Glomerular visceral epithelial cell (primary cell): ENCODE data around the gene VAMP7.
A peak's percentile ranks its signal among the peaks of the same experiment; 100 is the strongest.
"Not testable (repeated sequence)": the region's sequence is repeated elsewhere in the genome, so short reads cannot be mapped to it uniquely, and the experiment has no call there.

Experiments used
- DNase-seq: peaks from one replicate; pipeline ENCODE4 v3.0.0-alpha.2; 2016; ENCODE audit errors: extremely low spot score

Gene VAMP7

GRCh38 chrX:155881158-155881993, at the start of gene VAMP7:
VAMP7 (plus strand) TSS chrX:155881345; CDS start chrX:155889467, 8,122 bp downstream.
- peak; percentile 83 for DNase-seq

DNA sequence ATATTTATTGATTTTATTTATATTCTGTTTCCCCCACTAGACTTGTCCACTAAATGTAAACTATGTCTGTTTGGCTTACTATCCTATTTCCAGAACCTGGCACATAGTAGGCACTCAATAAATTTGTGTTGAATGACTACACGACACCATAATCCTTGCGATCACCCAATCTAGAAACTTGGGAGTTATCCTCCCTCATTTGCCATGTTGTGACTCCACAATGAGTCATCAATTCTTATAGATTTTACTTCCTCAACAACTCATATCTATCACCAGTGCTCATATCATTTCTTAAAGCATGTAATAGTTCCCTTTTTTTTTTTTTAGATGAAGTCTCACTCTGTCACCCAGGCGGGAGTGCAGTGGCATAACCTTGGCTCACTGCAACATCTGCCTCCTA, 39.9 kb upstream of the VAMP7 start:
- DNase-seq = no peak

GRCh38 chrX:155851786-155852185, 29.4 kb upstream of the VAMP7 start:
- not testable (repeated sequence) for DNase-seq

DNA sequence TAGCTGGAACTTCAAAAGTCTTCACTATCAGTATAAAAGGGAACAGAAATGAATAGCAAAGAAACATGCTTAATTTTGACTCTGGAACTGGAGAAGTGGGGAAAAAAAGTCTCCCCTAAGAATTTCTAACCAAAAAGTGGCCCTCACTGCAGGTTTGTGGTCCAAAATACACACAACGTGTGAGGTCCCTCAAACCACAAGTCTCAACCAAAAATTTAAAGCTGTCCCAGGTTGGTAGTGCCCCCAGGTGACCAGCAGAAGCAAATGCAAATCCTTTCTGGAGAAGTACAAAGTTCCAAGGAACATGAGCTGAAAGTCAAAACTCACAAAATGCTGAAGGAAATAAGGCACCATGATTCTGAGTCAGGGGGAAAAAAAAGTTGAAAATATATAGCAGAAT, 23.6 kb upstream of the VAMP7 start:
- peak; percentile 17 for DNase-seq

- no peak for DNase-seq
Observed at GRCh38 chrX:155864655-155865054, 16.5 kb upstream of the VAMP7 start.

- DNase-seq = no peak
Observed at GRCh38 chrX:155865193-155865592, 16.0 kb upstream of the VAMP7 start.

GRCh38 chrX:155867821-155868220, 13.3 kb upstream of the VAMP7 start:
- no peak for DNase-seq

DNA sequence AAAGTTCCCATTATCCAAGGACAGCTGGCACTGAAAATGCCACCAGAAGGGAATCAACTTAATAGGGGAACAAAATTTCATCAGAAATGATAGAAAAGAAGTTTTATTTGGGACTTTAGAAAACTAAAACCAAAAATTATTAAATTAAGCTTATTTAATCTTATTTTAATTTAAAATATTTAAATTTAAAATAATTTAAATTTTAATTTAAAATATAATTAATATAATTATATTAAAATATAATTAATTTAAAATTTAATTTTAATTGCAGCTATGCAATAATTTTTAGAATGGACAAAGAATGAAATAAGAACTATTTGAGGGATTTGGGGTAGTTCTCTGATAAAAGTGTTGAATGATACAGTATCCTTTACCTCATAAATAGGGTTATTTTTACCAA, 10.2 kb upstream of the VAMP7 start:
- no peak for DNase-seq

- DNase-seq = no peak
Observed at GRCh38 chrX:155871934-155872333, 9.2 kb upstream of the VAMP7 start.

GRCh38 chrX:155873188-155873587, 8.0 kb upstream of the VAMP7 start:
- no peak for DNase-seq

GRCh38 chrX:155874571-155875244, 6.4 kb upstream of the VAMP7 start:
- no peak for DNase-seq

- DNase-seq = no peak
Observed at GRCh38 chrX:155876704-155877103, 4.4 kb upstream of the VAMP7 start.

DNA sequence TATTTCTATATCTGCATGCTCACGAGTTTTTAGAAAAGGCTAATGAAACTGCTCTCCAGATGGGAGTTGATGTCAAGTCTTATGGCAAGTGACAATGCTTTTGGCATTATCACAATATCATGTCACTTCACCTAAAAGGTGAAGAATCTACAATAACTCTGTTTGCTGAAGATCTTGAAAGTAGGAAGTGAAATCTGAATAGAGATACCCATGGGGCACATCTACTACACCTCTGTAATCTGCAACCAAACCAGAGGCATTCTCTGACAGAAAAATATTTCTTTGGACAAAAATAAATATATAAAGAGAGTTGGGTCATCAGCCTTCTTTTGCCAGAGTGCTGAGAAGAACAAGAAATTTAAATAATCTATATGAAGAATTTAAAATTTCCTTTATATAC, 3.9 kb upstream of the VAMP7 start:
- DNase-seq = no peak

DNA sequence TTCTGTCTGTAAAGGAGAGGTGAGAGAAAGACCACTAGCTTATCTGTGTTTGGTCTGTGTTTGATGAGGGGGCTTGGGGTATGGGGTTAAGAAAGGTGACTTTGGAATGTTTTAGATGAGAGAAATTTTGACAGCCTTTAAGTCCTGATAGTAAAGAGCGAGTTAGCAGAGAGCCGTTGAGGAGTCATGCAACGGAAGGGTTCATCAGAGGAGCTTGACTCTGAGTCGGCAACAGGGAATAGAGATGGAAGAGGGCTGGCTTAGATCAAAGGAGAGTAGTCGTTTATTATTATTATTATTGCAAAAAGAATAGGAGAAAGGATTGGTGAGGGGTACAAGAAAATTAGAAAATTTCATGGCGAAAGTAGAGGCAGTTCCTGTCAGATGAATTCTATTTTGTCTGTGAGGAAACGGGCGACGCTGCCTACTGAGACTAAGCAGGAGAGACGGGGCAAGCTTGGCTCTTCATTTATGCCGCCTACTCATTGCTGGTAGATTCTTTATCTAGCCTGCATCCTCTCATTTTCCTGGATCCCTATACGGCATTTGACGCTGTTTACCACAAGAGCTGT, 473 bp upstream of the VAMP7 start:
- DNase-seq = no peak

DNA sequence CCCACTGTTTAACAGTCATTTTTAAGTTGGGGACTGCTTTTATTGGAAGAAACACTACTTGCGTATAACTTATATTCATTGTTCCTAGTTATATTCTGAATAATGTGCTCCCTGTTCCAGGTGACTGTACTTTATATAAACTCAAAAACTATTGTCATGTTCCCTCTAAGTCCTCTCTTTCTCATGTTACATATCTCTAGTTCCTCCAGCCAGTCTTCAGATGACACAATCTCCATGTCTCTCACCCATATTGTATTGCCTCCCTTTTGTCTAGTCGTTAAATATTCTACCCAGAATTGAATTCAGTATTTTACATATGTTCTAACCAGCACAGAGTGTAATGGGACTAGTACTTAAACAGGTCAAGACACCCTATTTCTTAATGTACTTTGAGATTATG, 5.3 kb downstream of the VAMP7 start:
- no peak for DNase-seq

DNA sequence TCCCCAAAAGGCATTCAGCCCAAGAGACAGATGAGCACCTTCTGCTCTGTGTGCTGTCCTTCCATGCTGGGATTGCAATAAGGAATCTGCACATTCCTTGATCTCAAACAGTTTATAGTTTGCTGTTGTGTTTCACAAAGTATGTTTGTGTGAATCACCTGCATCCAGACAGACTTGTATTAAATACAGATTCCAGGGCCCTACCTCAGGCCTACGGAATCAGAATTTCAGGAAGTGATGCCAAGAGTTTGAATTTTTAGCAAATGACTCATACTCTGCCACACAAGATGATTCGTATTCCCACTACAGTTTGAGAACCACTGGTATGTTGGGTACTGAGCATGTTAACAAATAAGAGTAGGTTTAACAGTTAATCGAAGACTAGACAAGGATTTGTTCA, 7.0 kb downstream of the VAMP7 start:
- DNase-seq = peak; percentile 57

DNA sequence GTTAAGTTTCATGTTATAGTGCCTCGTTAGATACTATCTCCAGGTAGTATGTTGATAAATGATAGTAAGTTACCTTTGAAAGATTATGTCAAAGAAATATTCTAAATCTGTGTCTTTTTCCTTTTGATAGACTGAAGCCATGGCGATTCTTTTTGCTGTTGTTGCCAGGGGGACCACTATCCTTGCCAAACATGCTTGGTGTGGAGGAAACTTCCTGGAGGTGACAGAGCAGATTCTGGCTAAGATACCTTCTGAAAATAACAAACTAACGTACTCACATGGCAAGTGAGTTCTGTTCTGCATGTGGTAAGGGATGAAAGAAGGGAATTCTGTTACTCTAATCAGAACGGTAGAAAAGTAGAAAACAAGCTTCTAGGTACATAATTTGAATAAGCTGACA, 8.2 kb downstream of the VAMP7 start:
- DNase-seq = no peak

DNA sequence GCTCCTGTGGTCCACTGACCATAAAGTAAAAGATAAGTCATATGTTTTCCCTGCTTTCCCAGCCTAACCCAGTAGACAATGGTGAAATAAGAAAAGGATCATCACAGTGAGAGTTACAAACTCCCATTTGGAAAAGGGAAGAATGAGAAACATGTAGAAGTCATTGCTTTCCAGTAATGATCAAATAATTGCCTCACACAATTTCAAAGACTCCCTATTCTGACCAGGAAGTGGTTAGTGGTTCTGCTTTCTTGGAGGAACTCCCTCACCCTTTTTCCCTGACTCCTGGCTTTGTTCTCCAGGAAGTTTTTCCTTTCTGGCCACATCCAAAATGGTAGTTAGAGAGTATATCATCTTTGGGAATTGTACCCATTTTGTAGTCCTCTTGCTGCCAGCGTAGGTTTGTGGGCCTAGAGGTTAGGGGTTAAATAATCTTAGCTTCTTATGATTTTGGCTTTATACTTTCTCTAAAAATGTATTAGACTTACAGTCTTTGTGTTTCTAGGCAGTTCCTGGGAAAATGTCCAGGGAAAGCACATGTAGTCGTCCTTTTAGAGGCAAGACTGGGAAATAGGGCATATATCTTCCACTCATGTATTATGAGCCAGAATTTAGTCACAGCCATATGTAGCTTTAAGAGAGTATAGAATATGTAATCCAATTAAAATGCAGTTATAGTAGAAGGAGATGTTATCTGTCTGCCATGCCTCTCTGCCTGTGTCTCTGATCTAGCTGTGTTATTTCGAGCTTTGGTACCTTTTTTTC, 10.5 kb downstream of the VAMP7 start:
- DNase-seq = no peak

DNA sequence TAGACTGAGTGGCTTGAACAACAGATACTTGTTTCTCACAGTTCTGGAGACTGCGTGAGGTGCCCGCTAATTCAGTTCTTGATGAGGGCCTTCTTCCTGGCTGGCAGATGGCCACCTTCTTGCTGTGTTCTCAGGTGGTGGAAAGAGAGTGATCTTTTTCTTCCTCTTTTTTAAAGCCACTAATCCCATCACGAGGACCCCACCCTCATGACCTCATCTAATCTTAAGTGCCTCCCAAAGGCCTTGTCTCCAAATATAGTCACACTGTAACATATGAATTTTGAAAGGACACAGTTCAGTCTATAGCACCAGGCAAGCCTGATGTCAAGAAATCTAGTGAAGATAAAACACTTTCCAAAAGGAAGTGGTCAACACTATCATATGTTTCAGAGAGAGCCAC, 12.4 kb downstream of the VAMP7 start:
- DNase-seq = no peak

- no peak for DNase-seq
Observed at GRCh38 chrX:155896512-155896911, 15.4 kb downstream of the VAMP7 start.

GRCh38 chrX:155899366-155899765, 18.2 kb downstream of the VAMP7 start:
- no peak for DNase-seq

DNA sequence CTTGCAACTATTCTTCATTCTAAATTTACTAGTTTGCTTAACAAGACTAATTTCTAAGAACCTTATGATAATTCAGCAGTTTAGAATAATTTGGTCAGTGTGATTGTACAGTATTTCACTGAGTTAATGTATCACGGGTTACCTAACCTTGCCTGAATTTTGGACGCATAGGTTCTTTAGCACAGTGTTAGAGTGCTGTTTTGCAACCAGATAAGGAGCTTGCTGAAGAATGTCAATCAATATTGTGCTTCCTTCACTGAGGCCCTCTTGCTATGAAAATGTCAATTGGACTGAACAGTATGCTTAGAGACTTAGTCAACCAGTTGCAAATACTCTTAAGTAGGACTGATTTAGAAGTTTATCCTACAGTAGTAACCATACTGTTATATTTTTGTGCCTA, 19.6 kb downstream of the VAMP7 start:
- no peak for DNase-seq
